HG03457 (cell line): ENCODE results near the gene MSN.
A peak's percentile ranks its signal among the peaks of the same experiment; 100 is the strongest.
"Not testable (repeated sequence)": the region's sequence is repeated elsewhere in the genome, so short reads cannot be mapped to it uniquely, and the experiment has no call there.

ENCODE experiments used
- ATAC-seq: cut with Tn5 transposase; IDR thresholded peaks from one replicate; pipeline ENCODE4 v1.9.1; 2021; ENCODE audit warnings: moderate number of reproducible peaks; ENCODE audit not compliant: unreplicated experiment

Gene MSN

DNA sequence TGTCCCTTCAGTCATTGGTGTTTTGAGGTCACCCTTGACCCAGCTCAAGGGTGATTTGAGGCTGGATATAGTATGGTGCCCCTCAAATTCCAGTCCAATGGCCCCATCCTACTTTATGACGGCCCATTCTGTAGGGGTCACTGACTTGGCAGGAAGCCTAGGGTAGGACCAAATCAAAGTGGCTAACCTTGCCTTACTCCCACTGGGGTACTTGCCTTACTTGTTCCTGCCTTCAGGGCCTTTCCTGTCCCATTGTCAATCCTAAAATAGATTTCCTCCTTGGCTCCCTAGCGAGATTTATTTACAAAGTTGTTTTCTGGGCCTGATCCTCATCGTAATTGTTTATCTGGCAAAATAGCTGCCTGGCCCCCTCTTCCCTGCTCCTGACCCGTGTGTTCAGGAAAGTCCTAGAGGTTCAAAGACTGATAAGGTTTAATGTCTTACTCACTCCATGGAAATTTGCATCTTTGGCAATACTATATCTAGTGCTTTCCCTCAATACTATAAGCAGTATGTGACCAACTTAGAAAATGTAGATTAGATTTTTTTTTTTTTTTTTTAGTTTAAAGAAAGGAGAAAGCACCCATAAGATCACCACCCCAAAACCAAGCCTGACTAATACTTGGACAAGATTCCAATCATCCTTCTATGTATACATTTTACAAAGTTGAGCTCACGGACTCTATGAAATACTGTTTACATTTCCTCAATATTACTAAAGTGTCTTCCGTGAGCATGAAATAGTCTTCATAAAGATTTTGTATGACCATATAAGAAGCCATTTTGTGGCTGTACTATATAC lies 44.8 kb downstream of the MSN start:
- ATAC-seq: no peak

DNA sequence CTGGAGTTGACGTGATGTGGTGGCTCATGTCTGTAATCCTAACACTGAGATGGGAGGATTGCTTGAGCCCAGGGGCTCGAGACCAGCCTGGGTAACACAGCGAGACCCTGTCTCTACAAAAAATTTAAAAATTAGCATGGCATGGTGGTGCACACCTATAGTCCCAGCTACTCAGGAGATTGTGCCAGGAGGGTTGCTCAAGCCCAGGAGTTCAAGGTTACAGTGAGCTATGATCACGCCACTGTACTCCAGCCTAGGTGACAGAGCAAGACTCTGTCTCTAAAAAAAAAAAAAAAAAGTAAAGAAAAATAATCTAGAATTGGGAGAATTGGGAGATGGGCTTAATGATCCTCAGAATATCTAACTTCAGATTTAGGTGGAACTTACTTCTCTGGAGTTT lies 51.1 kb downstream of the MSN start:
- no peak for ATAC-seq

DNA sequence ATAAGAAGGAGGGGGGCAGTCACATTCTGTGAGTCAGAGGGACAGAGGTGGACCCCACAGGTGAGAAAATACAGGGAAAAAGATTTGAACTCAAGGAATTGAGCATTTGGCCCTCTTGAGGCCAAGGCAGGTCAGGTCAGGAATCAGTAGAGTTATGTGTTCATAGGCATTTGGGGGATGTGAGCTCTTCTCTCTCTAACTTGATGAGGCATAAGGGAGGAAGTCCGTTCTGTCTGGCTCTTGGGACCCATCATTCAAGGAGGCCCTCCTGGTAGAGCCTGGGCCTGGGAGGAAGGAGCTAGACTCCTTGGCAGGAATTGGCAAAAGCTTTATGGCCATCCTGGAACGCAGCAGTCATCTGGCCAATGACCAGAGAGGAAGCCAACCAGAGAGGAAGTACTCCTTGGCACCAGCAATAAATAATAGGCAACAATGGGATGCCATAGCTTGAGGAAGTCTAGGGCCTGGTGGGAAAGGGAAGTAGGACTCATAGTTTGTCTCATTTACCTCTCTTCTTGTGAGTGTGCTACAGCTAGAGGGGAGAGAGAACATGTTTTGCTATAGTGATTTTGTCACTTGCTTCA lies 53.0 kb downstream of the MSN start:
- no peak for ATAC-seq

DNA sequence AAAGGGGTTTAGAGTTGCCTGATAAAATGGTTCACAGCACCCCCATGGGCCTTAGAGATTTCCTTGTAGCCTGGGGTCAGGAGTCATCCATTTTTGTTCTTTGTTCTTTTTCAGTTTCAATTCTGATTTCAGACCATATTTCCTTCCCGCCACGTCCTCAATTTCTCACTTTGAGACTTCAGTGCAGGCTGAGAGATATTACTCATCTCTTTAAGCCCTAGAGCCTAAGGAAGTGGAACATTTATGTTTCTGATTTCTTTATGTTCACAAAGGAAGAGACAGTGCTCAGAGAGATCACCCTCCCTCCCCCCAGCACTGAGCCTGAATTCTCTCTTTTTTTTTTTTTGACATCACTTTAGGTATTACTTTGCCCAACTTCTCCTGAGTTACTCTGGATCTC lies 56.3 kb downstream of the MSN start:
- ATAC-seq: peak; percentile 76

DNA sequence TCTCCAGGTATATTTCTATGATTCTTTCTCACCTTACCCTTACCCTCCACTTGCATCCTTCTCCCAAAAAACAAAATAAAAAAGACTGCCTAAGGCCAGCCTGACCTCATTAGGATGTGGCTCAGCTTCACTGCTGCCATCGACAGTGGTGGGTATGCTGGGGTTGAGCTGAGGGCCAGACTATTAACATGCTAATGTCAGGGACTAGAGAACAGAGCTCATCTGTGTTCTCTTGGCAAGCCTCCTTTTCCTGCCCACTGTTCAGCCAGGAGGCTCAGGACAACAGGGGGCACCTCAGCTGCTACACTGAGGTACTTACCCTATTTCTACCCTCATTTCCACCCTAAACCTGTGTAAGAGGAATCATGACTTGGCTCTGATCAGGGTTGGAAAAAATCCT lies 59.3 kb downstream of the MSN start:
- ATAC-seq: no peak

DNA sequence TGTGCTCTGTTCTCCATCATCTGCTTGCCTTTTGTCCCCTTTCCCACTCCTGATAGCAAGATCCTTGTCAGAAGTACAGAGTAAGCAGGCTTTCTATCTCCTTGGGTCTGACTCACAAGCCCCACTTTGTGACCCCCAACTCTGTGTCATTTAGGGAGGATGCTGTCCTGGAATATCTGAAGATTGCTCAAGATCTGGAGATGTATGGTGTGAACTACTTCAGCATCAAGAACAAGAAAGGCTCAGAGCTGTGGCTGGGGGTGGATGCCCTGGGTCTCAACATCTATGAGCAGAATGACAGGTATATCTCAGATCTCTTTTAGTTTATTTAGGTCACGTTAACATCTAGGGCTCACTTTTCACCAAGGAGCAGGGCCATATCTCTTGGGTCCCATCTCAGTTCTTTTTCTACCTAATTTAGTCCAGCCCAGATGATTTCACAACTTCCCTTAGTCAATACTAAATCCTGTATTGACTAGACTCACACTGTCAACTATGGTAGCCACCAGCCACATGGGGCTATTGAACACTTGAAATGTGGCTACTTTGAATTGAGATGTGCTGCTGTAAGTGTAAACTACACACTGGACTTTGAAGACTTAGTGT lies 64.3 kb downstream of the MSN start:
- ATAC-seq: no peak

DNA sequence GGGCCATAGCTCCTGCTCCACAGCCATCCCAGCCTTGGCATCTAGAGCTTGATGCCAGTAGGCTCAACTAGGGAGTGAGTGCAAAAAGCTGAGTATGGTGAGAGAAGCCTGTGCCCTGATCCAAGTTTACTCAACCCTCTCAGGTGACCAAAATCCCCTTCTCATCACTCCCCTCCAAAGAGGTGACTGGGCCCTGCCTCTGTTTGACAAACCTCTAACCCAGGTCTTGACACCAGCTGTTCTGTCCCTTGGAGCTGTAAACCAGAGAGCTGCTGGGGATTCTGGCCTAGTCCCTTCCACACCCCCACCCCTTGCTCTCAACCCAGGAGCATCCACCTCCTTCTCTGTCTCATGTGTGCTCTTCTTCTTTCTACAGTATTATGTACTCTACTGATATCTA lies 73.5 kb downstream of the MSN start:
- ATAC-seq: no peak

DNA sequence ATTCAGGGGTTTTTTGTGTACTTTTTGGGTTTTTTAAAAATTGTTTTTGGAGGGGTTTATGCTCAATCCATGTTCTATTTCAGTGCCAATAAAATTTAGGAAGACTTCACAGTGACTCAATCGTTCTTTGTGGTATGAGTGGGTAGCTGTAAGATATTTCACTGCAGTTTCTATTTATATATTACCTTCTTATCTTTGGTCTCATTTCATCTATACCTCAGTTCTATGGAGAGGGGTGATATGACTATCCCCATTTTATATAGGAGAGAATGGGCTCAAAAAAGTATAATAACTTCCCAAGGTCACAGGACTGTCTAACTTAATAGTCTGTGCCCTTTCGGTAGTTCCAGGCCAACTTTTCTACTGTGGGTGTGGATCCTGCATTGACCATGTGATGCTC lies 74.4 kb downstream of the MSN start:
- ATAC-seq: no peak

DNA sequence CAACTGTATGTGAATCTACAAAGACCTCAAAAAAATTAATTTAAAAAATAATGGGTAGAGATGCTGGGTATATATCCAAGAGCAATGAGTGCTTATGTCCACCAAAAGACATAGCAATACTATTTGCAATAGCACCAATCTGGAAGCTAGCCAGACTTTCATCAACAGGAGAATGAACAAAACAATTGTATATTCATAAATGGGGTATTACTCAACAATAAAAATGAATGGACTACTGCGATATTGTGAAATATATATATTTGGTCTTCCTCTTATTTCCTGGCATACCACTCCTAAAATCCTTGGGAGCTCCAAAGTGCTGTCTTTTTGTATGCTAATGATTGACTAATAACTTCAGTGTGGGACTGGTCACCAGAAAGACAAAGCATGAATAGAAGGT lies 77.5 kb downstream of the MSN start:
- ATAC-seq: no peak

DNA sequence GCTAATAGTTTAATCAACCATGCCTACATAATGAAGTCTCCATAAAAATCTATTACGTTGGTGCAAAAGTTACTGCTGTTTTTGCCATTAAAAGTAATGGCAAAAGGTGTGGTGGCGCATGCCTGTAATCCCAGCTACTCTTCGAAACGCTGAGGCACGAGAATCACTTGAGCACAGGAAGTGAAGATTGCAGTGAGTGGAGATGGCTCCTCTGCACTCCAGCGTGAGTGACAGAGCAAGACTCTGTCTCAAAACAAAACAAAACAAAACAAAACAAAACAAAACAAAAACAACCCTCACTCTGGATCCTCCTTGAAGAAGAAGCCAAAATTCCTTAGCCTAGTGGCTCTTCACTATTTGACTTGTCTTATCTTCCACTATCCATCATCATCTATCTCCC lies 78.0 kb downstream of the MSN start:
- no peak for ATAC-seq

DNA sequence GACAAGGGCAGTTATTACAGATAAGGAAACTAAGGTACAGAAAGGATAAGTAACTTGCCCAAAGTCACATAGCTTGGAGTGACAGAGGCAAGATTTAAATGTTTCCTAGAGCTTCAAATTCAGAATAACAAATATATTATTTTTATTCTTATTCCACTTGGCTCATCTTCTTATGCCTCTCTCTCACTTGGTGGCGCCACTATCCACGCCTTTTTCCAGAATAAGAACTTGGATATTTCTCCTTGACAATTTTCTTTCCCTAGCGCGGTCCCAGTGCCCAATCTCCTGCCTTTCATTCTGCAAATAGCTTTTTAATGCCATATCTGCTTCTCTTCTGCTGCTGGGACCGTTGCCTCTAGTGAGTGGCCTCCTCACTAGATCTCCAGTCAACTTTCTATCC lies 78.5 kb downstream of the MSN start:
- ATAC-seq: no peak

DNA sequence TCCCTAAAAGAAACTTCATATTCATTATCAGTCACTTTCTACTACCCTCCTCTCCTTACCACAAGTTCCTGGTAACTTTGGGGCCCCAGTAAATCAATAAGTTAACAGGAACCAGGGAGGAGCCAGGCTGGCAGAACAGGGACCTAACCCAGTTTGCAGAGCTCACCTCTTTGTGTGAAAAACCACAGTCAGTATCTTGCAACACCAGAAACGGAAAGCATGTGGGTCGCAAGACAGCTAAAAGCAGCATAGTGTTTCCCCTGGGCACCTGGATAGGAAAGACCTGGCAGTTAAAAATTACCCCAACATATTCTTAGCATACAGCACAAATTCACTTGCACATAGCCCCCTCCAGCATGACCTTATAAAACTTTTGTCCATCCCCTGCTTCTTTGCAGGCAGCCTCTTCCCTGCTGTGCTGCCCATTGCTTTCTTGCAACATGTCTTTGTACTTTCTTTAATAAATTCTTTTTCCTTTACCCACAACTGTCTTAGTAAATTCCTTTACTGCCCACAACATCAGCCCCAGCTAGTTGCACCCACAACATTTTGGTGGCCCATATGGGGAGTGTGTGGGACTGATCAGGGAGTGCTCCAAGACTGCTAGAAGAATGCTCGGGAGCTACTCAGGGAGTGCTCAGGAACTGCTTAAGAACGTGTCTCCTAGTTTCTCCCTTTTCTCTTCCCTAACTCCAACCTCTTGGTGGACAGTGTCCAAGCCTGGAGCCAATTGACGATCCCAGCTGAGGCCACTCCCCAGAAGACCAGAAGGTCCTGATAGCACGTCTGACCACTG lies 83.4 kb downstream of the MSN start:
- ATAC-seq: peak; percentile 88

DNA sequence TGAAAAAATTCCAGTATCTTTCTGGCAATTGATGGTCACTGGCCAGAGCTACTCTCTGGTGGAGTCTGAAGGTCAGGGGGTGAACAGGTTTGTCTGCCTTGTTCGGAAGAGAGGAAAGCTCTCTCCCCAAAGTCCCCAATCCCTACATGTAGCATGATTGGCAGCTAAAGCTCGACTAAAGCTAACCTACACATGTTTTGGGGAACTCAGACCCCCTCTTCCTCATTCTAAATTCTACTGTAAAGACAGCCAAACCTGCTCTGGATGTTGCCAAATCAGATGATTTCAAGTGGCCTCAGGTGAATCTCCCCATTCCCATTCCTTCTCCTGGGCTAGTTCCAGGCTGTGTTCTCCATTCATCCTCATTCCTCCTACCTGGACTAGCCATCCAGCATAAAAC lies 84.1 kb downstream of the MSN start:
- no peak for ATAC-seq

DNA sequence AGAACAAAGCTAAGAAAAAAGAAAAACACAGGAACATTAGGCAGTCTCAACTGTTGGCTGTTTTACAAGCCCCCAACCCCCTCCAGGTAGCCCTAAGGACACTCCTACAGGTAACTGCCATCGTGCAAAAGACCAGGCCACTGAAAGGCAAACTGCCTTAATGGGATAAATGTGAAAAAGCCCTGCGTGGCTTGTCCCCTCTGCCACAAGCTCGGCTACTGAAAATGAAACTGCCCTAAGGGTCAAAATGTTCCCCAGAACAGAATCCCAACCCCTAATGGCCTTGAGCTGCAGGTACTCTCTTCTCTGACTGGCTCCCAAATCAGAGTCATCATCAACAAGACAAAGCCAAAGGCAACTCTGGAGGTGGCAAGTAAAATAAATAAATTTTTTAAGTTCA lies 84.8 kb downstream of the MSN start:
- no peak for ATAC-seq

DNA sequence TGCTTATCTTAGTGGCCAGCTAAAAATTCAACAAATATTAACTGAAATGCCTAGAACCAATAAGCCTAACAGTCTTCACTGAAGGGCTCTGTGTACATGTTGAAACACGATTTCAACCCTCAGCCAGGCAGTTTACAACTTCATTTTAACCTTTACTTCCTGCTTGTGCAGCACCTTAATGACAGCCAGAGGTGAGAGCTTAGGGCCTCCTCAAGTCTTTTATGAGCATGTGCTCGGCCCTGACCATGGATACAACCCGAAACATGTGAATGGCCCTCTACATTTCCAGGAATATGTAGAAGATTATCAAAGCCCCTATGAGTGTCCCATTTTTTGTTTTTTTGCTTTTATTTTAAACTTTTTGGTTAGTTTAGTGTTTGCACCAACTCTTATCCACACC lies 88.3 kb downstream of the MSN start:
- no peak for ATAC-seq

DNA sequence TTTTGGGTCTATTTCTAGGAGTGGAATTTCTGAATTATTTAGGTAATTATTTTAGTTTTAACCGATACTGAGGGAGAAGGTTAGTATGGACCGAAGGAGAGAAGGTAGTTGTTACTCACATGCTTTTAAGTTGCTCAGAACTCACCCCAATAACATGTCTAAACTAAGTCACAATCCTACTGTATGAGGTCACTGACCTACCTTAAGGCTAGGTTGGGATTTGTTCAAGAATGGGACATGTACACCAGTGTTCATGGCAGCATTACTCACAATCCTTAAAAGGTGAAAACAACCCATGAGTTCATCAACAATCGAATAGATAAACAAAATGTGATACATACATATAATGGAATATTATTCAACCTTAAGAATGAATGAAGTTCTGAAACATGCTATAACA lies 90.5 kb downstream of the MSN start:
- no peak for ATAC-seq

DNA sequence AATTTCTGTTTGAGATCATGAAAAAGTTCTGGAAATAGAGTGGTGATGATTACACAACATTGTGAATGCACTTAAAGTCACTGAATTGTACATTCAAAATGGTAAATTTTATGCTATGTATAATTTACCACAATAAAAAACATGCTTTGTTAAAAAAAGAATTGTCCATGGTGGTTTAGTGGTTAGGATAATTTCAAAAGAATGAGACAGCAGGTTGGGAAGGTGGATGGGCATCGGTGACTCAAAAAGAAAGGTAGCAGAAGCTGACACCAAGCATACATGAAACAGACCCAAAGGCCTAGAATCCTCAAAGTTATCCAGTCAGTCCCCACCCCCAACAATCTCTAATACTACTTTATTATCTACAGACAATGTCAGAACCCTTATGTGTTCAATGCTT lies 91.1 kb downstream of the MSN start:
- ATAC-seq: no peak

DNA sequence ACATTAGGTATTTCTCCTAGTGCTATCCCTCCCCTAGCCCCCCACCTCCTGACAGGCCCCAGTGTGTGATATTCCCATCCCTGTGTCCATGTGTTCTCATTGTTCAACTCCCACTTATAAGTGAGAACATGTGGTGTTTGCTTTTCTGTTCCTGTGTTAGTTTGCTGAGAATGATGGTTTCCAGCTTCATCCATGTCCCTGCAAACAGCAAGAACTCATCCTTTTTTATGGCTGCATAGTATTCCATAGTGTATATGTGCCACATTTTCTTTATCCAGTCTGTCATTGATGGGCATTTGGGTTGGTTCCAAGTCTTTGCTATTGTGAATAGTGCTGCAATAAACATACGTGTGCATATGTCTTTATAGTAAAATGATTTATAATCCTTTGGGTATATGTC lies 92.1 kb downstream of the MSN start:
- ATAC-seq: not testable (repeated sequence)

DNA sequence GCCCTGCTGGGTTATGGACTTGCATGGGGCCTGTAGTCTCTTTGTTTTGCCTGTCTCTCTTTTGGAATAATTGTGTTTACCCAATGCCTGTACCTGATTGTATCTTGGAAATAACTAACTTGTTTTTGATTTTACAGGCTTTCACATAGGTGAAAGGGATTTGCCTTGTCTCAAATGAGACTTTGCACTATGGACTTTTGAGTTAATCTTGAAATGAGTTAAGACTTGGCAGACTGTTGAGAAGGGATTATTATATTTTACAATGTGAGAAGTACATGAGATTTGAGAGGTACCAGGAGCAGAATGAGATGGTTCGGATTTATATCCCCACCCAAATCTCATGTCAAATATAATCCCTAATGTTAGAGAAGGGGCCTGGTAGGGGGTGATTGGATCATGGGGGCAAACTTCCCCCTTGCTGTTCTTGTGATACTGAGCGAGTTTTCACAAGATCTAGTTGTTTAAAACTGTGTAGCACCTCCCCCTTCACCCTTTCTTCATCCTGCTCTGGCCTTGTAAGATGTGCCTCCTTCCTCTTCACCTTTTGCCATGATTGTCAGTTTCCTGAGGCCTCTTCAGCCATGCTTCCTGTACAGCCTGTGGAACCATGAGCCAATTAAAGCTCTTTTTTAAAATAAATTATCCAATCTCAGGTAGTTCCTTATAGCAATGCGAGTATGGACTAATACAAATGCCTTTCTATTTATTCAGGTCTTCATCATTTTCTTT lies 102.3 kb downstream of the MSN start:
- no peak for ATAC-seq

DNA sequence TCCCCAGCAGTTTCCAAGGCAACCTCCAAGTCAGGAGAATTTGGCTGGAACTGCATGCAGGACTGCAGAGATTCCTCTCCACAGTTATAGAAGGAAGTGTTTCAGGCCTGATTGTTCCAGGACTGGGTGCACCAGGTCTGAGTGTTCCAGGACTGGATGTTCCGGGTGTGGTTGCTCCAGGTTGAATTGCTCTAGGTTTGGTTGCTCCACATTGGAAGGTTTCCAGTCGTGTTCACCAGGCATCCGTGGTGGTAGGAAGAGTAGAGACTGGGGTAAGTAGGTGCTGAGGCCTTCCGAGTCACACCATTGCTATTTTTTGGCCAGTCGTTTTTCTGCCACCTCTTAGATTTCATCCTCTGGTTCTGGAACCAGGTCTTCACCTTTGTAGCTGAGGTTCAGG lies 105.4 kb downstream of the MSN start:
- ATAC-seq: no peak

DNA sequence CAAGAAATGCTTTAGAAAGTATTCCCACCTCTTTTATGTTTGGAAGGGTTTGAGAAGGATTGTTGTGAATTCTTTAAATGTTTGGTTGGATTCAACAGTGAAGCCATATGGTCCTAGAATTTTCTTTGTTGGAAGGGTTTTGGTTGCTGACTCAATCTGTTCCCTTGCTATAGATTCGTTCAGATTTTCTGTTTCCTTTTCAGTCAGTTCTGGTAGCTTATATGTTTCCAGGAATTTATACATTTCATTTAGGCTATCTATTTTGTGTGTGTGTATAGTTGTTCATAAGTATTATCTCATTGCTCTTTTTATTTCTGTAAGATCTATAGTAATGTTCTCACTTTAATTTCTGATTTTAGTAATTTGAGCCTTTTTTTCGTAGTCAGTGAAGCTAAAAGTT lies 114.4 kb downstream of the MSN start:
- no peak for ATAC-seq
